Ishikawa (cell line): ENCODE measurements around the gene ACADVL.

ENCODE experiments used
- CEBPB ChIP-seq: IDR thresholded peaks from 2 replicates; pipeline ENCODE4 v1.6.1; 2012
- CREB1 ChIP-seq: IDR thresholded peaks from 2 replicates; pipeline ENCODE4 v1.6.1; 2012; ENCODE audit warnings: low read depth
- EP300 ChIP-seq: IDR thresholded peaks from 2 replicates; pipeline ENCODE4 v1.6.1; 2012; ENCODE audit warnings: borderline replicate concordance
- FOXM1 ChIP-seq: IDR thresholded peaks from 2 replicates; pipeline ENCODE4 v1.6.1; 2012; ENCODE audit warnings: low read depth, borderline replicate concordance
- MAX ChIP-seq: IDR thresholded peaks from 2 replicates; pipeline ENCODE4 v1.6.1; 2012
- RAD21 ChIP-seq: IDR thresholded peaks from 2 replicates; pipeline ENCODE4 v1.6.1; 2012; ENCODE audit warnings: low read depth
- TAF1 ChIP-seq: IDR thresholded peaks from 2 replicates; pipeline ENCODE4 v1.6.1; 2012; ENCODE audit warnings: low read depth, mild to moderate bottlenecking
- YY1 ChIP-seq: IDR thresholded peaks from 2 replicates; pipeline ENCODE4 v1.6.1; 2012; ENCODE audit warnings: low read depth

- no peak for TF ChIP-seq EP300
- TF ChIP-seq CREB1, result no peak
- no peak for TF ChIP-seq RAD21
- no peak for TF ChIP-seq FOXM1
- TF ChIP-seq TAF1, result no peak
- no peak for TF ChIP-seq MAX
- no peak for TF ChIP-seq CEBPB
- TF ChIP-seq YY1, result no peak
Measured at GRCh38 chr17:7260151-7260550, 40.4 kb downstream of the ACADVL start.
